GM19463 (cell line): ENCODE measurements around the gene MEMO1.
"Not testable (repeated sequence)": the region's sequence is repeated elsewhere in the genome, so short reads cannot be mapped to it uniquely, and the experiment has no call there.

Experiments
- ATAC-seq: cut with Tn5 transposase; IDR thresholded peaks from one replicate; pipeline ENCODE4 v1.9.1; 2021; ENCODE audit warnings: mild to moderate bottlenecking, moderate library complexity; ENCODE audit not compliant: unreplicated experiment

Gene MEMO1

GRCh38 chr2:32010670-32011484 lies at the start of gene MEMO1:
TSS of gene MEMO1 (minus strand) at chr2:32011008. CDS start at chr2:32010247, 761 bp downstream.
- ATAC-seq, result peak; percentile 60

GRCh38 chr2:32060266-32060665 lies 49.5 kb upstream of the MEMO1 start:
- no peak for ATAC-seq

GRCh38 chr2:32058130-32058529 lies 47.3 kb upstream of the MEMO1 start:
- no peak for ATAC-seq

GRCh38 chr2:32054583-32054982 lies 43.8 kb upstream of the MEMO1 start:
- not testable (repeated sequence) for ATAC-seq

- ATAC-seq, result no peak
These were observed 41.1 kb upstream of the MEMO1 start for GRCh38 chr2:32051836-32052439.

- ATAC-seq, result no peak
These were observed 32.8 kb upstream of the MEMO1 start for GRCh38 chr2:32043561-32043960.

- peak; percentile 91 for ATAC-seq
These were observed 28.8 kb upstream of the MEMO1 start, which contains the start of gene DPY30 for GRCh38 chr2:32039447-32040219. TSS of gene DPY30 (minus strand) at chr2:32039805. CDS start at chr2:32039456, 349 bp downstream.

- ATAC-seq, result not testable (repeated sequence)
These were observed 23.5 kb upstream of the MEMO1 start for GRCh38 chr2:32034198-32034887.

GRCh38 chr2:32018789-32019482 lies 8.1 kb upstream of the MEMO1 start:
- ATAC-seq, result not testable (repeated sequence)

GRCh38 chr2:32012872-32013271 lies 2.1 kb upstream of the MEMO1 start:
- no peak for ATAC-seq

GRCh38 chr2:32011485-32011960 lies 715 bp upstream of the MEMO1 start:
- no peak for ATAC-seq

- peak; percentile 57 for ATAC-seq
These were observed 533 bp downstream of the MEMO1 start for GRCh38 chr2:32010280-32010669.

- peak; percentile 17 for ATAC-seq
These were observed 1.1 kb downstream of the MEMO1 start for GRCh38 chr2:32009516-32010256.

GRCh38 chr2:32008805-32009515 lies 1.8 kb downstream of the MEMO1 start:
- no peak for ATAC-seq

- no peak for ATAC-seq
These were observed 3.8 kb downstream of the MEMO1 start for GRCh38 chr2:32007121-32007391.

GRCh38 chr2:32005371-32005976 lies 5.3 kb downstream of the MEMO1 start:
- ATAC-seq, result no peak

- no peak for ATAC-seq
These were observed 7.0 kb downstream of the MEMO1 start for GRCh38 chr2:32003791-32004190.

- no peak for ATAC-seq
These were observed 8.4 kb downstream of the MEMO1 start for GRCh38 chr2:32002406-32002805.

- no peak for ATAC-seq
These were observed 11.4 kb downstream of the MEMO1 start for GRCh38 chr2:31999438-31999837.
